COLO668 (cell line): ENCODE data around the gene KRTAP16-1.

ENCODE experiments used
- DNase-seq: peaks from one replicate; lab custom pipeline; 2025; ENCODE audit not compliant: unreplicated experiment; lab: John Stamatoyannopoulos, UW

KRTAP16-1 gene

DNA sequence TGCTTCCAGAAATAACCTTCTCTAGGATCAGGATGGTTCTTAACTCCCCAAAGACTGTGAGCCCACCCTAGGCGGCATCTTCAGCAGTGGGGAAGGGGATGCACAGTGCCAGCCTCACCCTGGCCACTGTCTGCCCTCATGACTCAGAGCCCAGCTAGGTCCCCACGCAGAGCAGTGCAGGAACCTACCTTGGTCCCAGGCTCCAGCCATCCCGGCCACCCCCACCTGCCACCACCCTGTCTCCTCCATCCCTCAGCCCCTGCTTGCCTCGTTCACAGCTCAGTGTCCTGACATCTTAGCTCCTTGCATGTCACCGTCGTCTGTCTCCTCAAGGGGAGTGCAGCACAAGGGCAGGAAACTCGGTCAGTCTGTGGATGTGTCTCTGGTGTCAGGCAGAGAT, 22.5 kb upstream of the KRTAP16-1 start:
- no peak for DNase-seq

DNA sequence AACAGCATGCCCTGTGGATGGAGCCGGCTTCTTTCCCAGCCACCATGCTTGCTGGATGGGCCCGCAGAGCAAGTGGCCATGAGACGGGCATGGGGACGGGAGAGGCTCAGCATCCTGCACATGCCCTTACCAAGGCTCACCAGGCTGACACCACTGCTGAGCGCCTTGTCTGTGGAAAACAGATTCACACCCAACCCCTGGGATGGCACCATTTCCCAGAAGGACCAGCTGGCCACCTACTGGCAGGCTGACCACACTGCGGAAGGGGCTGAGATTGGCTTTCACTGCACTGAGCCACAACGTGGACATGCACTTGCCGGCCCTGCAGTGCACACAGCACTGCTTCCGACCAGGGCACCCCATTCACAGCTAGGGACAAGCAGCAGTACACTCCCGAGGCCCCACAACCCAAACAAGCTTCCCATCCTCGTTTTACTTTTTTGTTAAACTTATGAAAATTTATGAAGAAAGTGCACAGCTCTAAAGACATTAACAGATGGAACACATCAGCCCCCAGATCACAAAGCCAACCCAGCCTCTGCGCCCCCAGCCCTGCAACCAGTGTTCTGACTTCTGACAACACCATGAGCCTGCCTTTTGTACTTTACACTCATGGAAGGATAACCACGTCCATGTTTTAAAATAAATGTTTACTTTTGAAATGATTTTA, 20.3 kb upstream of the KRTAP16-1 start:
- DNase-seq: peak; percentile 35

DNA sequence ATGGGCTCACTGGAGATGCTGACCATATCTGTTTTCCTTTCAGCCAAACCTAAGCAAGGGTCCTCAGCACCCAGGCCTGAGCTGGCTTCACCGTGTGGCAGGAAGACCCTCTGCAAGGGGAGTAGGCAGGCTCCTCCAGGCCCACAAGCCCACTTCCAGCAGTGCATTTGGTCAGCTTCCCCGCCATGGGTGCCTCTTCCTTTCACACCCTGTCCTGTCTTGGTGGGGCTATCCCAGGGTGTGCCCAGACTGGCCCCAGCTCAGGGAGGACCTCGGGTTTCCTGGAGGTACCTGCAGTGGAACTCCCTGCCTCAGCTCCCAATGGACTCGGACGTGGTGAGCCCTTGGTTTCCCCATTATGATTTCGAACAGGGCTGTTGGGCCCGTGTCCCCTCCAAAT, 19.1 kb upstream of the KRTAP16-1 start:
- no peak for DNase-seq

DNA sequence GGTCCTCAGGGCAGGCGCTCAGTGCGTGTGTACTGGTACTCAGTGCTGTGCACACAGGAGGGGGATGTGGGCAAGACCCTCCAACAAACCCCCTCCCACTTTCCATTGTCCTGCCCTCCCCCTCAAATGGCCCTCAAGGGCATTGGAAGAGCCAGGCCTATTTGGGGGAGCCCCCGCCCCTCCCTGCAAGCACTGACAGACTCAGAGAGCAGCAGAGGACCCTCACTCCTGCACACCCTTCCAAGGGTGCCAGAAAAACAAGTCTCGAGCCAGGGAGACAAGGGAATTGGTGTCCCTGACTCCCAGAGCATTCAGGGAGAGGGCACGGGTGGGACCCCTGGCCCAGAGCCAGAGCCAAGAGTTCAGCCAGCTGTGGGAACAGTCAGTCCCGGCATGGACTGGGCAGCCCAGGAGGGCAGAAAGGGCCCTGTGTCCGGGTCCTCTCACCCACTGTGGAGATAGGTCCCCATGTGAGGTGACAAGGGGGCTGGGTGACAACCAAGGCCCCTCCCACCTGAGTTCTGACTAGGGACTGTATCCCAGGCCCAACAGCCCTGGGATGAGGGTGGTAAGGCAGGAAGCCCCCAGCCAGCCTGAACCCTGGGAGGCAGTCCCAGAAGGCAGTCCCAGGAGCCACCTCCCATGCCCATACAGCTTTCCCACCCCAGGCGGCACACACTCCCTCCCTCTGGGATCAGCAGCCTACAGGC, 18.5 kb upstream of the KRTAP16-1 start:
- DNase-seq: no peak

DNA sequence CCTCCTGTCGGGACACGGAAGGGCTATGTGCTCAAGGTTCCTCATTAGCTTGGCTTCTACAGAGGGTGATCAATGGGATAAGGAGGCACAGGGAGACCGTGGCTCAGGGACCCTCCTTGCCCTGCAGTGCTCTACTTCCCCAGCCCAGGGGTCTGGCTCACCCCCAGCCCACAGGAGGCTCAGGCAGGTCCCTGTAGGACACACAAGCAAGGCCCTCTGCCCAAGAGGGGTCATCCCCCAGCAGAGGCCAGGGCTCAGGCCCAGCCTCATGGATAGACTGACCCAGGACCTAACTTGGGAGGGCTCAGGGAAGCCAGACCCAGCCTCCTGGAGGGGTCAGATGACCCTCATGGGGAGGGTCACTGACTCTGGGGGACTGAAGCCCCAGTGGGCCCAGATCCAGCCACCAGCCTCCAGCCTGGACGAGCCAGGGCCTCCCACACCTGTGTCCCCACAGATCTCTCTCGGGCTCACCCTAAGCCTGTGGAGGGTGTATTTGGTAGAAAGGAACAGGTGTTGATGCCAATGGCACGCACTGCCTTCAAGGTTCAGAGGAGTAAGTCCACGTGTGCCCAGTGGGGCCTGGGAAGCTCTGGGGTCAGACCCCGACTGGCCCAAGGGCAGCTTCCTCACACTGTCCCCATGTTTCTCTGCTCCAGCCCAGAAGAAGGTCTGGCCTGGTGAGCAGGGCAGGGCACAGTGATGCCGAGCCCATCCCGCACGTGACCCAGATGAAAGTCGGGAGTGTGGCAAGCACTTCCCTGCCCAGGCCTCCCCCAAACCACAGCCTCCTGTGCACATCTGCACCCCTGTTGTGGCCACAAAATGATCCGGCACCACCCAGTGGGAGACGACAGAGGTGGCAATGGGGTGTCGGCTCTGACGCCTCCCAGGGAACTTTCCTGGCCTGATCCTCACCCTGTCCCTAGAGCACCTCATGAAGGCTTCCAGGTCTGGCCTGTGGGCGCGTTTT, 17.4 kb upstream of the KRTAP16-1 start:
- DNase-seq: no peak

DNA sequence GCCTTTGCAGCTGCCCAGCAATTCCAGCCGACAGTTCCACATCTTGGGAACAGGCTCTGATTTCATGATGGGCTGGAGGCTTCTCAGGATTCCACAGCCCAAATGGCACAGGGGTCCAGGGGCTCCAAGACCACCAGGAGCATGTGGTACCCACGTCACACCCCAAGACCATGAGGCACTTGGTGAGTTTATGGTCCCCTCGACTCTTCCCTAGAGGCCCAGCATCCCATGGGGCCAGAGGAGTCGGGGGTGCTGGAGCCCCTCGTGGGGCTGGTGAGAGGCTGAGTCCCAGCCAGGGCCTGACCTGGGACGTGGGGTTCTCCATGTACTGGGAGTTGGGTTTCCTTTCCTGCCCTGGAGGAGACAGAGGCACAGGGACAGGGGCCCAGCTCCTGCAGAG, 16.5 kb upstream of the KRTAP16-1 start:
- DNase-seq: no peak

DNA sequence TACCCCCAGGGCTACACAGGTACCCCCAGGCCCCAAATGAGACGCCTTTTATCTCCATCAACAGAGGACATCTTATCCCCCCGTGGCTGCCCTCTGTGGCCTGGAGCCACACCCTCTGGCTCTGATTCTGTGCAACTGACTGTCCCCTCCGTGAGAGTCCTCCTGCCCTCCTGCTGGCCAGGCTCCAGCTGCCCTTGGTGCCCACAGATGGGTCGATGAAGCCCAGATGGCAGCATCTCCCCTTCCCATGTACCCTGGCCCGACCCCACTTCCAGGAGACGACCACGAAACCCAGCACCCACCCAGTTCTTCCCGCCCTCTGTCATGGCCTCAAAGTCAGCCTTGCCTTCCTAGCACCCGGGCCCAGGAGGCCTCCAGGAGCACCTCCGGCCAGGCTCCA, 16.0 kb upstream of the KRTAP16-1 start:
- DNase-seq: no peak

DNA sequence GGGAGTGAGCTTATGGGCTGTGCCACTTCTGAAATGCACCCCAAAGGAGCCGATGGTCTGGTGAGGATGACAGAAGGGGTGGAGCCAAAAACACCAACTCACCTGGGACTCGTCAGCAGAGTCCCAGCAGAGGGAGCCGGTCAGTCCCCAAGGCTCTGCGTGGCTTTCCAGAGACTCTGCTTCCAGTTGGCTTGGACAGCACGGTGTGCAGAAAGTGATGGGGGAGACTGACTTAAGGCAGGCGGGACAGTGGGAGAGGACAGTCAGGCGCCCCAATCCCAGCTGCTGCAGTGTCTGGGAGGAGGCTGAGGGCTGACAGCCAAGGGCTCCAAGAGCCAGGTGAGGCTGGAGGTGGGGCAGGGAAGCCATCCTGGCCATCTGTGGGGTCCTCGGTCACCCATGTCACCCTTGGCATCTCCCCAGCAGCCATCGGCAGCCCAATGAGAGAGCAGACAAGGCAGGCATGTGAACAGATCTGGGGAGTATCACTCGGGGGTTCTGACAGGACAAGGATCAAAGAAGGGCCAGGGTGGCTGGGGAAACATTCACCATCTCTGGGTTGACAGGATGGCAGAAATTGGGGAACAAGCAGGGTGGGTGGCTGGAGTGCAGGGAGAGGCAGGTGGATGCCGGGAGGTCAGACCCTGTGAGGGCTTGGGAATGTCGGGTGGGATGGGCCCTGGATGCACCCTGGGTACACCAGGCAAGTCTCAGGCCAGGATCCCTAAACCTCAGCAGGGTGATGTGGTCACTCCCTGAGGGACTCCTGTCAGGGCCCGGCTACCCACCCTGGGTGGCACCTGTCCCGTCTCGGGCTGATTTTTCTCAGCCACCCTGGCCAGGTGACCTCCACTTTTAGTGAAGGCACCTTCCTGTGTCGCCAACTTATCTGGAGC, 15.3 kb upstream of the KRTAP16-1 start:
- DNase-seq: peak; percentile 11

DNA sequence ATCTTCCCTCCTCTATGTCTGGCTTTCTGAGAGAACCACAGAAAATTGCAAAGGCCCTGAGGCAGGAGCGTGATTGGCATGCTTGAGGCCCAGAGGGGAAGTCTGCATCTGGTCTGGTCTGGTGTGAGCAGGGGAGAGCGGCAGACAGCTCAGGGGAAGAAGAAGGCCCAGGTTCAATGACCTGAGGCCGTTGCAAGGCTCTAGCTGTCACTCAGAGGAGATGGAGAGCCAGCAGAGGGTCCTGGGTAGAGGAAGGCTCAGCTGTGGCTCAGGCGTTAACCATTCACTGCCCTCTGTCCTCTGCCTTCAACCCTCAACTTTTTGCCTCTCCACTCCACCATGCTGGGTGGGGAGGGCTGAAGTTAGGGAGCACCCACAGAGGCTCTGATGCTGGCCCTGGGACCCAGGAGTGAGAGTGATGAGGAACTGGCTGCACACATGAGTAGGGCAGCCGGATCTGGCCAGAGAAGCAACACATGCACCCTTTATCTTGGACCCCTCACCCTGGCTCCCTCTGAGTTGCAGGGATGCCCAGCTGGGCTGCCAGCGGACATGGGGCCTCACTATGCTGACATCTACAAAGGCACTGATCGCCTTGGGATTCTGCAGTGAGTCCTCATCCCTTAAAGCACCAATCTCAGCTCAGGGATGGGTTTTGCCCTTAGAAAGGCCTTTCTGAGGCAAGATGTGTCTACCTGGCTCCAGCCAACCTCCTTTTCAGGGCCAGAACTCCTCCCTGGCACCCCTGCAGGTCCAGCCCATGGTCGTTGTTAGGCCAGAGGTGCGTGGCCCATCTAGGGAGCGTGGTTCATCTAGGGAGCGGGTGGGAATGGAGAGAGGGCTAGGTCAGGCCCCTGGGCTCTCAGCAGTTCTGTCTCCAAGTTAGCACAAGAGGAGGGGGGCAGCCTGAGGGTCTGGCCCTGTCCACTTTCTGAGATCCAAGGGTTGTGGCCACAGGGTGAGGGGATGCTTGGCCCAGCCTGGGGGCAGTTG, 14.1 kb upstream of the KRTAP16-1 start:
- DNase-seq: no peak

DNA sequence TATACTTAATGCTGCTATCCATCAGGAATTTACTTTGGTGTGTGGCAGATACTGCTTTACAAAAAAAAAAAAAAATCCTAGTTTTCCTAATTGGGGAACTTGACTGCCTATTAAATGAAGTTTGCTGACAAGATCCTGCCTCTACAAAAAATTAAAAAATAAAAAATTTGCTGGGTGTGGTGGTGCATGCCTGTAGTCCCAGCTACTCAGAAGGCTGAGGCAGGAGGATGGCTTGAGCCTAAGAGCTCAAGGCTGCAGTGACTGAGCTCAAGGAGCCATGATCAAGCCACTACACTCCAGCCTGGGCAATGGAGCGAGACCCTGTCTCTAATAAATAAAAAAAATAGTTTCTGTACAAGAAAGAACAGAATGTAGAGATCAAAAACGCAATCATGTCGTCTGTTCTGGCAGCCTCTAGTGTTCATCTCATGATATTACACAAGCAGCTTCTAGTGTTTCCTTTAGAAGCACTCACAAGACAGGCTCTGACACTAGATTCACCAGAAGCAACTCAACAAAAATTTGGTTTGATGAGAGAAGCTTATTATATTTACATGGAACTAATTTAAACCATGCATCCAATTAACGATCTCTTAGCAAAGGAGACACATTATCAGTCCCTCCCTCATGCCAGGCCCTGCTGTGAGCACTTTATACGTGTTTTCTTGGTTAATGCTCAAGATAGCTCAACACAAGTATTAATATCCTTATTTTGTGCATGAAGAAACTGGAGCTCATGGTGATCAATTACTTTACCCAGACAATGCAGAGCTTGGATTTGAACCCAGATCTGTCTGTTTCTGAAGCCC, 13.2 kb upstream of the KRTAP16-1 start:
- DNase-seq: no peak

DNA sequence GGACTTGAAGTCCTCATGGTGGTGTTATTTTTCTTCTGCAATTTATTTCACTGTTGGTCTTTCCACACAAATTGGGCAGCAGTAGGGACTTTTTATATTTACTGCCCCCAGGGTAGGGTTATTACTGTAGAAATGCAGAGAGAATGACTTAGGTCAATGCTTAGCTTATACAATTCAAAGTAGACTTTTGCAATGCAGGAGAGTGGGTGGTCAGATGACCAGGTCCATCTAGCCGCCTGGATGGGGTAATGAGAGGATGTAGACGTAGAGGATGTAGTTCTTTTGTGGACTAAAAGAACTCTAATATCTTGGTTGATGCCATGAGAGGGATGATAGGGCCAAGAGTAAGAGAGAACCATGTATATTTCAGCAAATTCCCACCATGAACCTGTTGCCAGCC, 9.1 kb upstream of the KRTAP16-1 start:
- no peak for DNase-seq

DNA sequence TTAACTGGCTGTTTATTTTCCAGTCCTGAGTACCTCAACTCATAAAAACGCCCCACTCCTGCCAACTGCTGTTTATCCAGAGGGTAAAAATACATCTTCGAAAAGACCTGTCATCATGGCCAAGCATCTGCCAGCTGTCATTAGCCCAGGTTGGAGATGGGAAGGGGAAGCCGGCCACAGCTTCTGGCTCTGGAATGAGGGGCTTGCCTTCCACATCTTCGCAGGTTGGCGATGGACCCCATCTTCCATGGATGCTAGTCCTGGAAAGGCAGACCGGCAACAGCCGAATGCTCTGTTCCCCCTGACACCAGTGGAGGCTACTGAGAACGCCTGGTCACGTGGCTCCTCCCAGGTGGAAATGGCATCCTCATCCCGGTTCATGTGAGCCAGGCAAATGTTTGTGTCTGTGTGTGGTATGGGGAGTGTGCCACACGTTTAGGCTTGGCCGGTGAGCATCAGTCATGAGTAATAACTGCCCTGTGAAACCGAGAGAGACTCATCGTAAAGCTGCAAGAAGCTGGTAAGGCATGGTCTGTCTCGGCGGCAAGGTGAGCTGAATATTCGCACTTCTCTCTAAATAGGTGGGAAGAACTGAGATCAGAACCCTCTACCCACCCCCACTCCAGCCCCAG, 6.8 kb upstream of the KRTAP16-1 start:
- DNase-seq: no peak

DNA sequence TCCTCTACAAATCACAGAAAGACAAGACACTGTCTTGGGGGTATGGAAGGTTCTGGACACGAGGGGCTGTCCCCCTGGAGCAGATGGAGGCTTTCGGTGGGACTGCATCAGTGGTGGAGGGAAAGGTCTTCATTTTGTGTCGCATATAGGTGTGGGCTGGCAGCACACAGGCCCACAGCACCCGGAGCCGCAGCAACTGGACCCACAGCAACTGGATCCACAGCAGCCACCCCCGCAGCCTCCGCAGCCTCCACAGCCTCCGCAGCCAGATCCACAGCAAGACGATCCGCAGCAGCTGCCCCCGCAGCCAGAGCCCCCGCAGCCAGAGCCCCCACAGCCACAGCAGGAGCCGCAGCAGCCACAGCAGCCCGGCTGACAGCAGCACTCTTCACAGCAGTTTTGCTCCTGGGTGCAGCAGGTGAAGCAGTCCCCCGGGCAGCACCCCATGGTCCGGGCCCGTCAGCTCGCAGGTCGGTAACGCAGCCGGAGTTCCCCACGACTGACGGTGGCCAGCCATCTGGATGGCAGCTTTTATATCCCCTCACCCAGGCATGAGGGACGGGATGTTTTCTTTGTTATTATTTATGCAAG, 6.2 kb upstream of the KRTAP16-1 start, which contains the start of gene KRTAP17-1:
Gene KRTAP17-1, minus strand, starts transcription at position 507 of the 591 bp plus-strand sequence. Its CDS starts 60 bp downstream, at position 447.
- peak; percentile 1 for DNase-seq

DNA sequence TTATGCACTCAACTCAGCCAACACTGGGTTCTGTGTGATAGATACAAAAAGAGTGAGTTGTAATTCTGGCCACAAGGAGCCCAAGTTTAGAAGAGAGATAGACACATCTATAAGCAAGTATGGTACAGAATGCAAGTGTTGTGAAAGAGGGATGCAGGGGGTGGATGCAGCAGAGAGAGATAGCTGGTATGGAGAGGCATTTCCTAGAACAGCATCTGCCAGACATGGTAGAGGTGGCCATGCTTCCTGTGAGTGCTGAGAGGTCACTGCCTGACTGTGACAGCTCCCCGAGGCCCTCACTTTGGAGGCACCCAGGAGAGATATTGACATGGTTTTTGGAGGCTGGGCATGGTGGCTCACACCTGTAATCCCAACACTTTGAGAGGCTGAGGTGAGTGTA, 2.0 kb upstream of the KRTAP16-1 start:
- DNase-seq: no peak

DNA sequence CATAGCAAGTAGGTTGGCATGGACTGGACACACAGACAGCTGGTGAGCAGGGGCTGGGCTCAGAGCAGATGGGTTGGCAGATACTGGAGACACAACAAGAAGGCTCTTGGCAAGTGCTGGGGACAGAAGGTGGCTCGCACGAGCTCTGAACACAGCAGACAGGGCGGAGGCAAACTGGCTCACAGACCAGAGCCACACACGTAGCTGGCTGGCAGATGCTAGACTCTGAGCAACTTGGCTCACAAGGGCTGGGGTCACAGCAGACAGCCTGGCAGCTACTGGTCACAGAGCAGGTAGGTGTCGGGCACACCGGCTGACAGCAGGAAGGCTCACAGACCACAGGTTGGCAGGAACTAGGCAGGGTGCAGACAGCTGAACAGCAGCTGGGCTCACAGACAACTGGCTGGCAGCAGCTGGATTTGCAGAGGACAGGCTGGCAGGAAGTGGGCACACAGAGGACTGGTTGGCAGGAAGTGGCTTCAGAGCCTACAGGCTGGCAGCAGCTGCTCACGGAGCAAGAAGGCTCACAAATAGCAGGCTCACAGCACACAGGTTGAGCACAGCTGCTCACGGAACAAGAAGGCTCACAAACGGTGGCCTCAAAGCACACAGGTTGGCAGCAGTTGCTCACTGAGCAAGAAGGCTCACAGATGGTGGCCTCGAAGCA, 725 bp downstream of the KRTAP16-1 start:
- DNase-seq: peak; percentile 36

DNA sequence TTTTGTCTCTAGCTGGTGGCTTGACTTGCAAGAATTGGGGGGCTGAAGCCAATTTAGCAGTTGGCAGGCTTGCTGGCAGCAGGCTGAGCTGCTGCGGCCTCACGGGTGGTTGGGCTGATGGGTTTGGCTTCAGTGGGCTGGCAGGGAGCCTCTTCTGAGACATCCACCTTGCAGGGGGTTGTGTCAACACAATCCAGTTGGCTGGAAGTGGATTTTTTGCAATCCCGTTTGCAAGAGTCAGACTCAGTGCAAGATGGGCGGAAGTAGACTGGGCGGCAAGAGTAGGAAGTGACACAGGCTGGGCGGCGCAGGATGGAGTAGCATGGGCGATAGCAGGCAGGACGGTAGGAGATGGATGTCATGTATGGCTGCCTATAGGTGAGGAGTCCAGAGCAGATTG, 1.5 kb downstream of the KRTAP16-1 start:
- no peak for DNase-seq

DNA sequence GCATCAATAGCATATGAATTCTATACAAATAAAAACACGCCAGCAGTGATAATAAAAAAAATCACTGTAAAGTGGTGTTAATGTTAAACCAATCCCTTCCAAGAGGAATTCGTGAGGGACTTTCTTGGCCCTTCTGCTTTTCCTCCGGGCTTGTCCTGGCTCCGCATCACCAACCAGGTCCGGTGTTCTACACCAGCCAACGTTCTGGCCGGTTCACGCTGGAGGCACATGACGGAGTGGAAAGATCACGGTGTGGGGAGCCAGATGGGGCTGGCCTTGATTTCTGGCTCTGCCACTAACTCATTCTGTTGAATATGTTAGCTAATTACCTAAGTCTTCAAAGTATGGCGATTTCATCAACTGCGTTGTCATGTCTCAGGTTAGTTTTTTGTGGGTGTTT, 5.0 kb downstream of the KRTAP16-1 start:
- DNase-seq: no peak
